HepG2 (cell line): ENCODE measurements around the gene SPHK1.

ENCODE experiments used
- MYC ChIP-seq: sonication (generic); formaldehyde crosslinking; IDR thresholded peaks from 2 replicates; pipeline ENCODE4 v1.9.0; 2021; ENCODE audit warnings: missing genetic modification reagents, borderline replicate concordance
- NFYB ChIP-seq: sonication (generic); formaldehyde crosslinking; IDR thresholded peaks from 2 replicates; pipeline ENCODE4 v1.4.0; 2020; ENCODE audit warnings: missing genetic modification reagents
- RFX1 ChIP-seq: fragments of 450-650 bp; IDR thresholded peaks from 2 replicates; pipeline ENCODE4 v1.6.1; 2017
- TEAD3 ChIP-seq: optimal IDR thresholded peaks from 2 replicates; pipeline ENCODE3; 2016; ENCODE audit warnings: borderline replicate concordance
- ZEB1 ChIP-seq: IDR thresholded peaks from 2 replicates; pipeline ENCODE4 v1.6.1; 2012; ENCODE audit warnings: mild to moderate bottlenecking, low read depth, inconsistent platforms; ENCODE audit not compliant: insufficient replicate concordance
- ZNF138 ChIP-seq: sonication (generic); formaldehyde crosslinking; IDR thresholded peaks from 2 replicates; pipeline ENCODE4 v1.5.0; 2020; ENCODE audit warnings: mild to moderate bottlenecking, low read depth, missing genetic modification reagents
- TF ChIP-seq, protein P1 (sequence below), 2 experiments: IDR thresholded peaks; 2 replicates each; pipeline ENCODE4 v1.6.1; 2011 to 2012; ENCODE audit warnings: low read length in 2 of 2, borderline replicate concordance in 1 of 2, low read depth in 1 of 2, mild to moderate bottlenecking in 1 of 2, moderate library complexity in 1 of 2

DNA sequence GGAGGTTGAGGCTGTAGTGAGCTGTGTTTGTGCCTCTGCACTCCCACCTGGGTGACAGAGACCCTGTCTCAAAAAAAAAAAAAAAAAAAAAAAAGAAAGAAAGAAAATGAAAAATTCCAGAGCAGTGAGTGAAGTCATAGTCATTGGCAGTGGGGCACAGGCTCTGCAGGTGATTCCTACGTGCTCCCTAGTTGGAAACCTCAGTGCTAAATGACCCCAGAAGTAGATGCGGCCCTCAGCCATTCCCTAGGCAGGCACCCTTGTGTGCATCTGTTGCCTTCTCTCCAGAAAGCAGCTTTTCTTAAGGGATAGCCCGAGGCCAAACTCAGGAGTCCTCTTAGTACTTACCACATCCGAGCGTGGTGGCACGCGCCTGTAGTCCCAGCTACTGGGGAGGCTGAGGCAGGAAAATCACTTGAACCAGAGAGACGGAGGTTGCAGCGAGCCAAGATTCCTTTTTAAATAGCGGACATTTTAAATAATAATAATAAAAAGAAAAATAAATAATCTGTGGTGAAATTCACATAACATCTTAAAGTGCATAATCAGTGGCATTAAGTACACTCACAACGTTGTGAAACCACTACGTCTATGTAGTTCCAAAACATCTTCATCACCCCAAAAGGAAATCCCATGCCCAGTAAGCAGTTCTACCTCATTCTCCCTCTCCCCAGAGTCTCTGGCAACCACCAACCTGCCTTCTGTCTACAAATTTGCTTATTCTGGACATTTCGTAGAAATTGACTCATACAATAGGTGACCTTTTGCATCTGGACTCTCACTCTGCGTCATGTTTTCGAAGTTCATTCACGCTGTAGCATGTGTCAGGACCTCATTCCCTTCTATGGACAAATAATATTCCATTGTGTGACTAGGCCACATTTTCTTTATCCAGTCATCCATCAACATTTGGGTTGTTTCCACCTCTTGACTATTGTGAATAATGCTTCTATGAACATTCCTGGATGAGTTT lies 12.5 kb upstream of the SPHK1 start:
- TF ChIP-seq ZEB1 (no peak), ZNF138 (CRISPR knock-in tag) (no peak), RFX1 (no peak), TEAD3 (CRISPR knock-in tag) (no peak), MYC (CRISPR knock-in tag) (no peak), NFYB (CRISPR knock-in tag) (no peak)
- TF ChIP-seq, protein P1, sequence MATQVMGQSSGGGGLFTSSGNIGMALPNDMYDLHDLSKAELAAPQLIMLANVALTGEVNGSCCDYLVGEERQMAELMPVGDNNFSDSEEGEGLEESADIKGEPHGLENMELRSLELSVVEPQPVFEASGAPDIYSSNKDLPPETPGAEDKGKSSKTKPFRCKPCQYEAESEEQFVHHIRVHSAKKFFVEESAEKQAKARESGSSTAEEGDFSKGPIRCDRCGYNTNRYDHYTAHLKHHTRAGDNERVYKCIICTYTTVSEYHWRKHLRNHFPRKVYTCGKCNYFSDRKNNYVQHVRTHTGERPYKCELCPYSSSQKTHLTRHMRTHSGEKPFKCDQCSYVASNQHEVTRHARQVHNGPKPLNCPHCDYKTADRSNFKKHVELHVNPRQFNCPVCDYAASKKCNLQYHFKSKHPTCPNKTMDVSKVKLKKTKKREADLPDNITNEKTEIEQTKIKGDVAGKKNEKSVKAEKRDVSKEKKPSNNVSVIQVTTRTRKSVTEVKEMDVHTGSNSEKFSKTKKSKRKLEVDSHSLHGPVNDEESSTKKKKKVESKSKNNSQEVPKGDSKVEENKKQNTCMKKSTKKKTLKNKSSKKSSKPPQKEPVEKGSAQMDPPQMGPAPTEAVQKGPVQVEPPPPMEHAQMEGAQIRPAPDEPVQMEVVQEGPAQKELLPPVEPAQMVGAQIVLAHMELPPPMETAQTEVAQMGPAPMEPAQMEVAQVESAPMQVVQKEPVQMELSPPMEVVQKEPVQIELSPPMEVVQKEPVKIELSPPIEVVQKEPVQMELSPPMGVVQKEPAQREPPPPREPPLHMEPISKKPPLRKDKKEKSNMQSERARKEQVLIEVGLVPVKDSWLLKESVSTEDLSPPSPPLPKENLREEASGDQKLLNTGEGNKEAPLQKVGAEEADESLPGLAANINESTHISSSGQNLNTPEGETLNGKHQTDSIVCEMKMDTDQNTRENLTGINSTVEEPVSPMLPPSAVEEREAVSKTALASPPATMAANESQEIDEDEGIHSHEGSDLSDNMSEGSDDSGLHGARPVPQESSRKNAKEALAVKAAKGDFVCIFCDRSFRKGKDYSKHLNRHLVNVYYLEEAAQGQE (IDR thresholded peaks at IDR 0.05; ENCODE audit: borderline replicate concordance in 1 of 2, low read depth in 1 of 2, low read length in 2 of 2) = no peak
